Right forelimb (tissue), 1 donor: Measurements from ENCODE around the gene GSN.

Experiments
- DNase-seq: peaks from one replicate; pipeline ENCODE4 v3.0.0-alpha.2; 2018

The GSN gene

DNA sequence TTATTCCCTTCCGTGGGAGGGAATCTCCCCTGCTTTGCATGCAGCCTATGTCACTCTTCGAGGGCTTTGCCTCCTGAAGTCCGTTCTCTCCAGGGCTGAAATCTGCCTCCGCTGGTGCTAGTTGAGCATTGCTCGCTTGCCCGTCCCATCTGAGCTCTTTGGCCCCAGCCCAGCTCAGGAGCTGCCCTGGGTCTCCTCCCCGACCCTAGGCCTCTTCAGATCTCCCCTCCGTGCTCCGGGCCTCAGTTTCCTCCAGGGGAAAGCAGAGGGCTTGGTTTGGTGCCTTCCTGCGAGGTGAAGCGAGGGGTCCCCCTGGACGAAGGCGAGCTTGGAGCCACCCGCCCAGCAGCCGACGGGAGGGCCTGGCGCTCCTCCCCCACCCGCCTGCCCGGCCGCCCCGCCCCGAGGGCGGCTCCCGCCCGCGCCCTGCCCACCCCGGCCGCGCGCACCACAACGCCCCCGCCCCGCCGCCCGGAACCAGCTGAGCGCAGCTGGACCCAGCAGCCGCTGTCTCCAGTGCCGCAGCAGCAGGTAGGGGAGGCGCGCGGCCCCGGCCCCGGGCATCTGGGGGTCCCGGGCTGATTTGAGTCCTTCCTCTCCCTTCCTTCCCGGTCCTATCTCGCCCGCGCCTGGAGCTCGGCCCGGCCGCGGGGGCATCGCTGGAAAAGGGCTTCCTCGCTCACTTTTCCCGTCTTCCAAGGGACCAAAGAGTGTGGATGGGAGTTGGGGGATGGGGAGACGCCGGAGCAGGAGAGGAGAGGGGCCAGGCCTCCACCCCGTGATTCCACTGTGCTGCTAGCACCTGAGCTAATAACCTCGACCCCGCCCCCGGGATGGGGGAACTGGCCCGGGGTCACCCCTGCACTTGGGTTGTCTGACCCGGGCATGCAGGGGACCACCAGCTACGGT is at the start of gene GSN:
GSN (plus strand) TSS at position 474 of the 909 bp plus-strand sequence. CDS start 33,810 bp downstream, outside the sequence.
- DNase-seq, result peak; percentile 91

DNA sequence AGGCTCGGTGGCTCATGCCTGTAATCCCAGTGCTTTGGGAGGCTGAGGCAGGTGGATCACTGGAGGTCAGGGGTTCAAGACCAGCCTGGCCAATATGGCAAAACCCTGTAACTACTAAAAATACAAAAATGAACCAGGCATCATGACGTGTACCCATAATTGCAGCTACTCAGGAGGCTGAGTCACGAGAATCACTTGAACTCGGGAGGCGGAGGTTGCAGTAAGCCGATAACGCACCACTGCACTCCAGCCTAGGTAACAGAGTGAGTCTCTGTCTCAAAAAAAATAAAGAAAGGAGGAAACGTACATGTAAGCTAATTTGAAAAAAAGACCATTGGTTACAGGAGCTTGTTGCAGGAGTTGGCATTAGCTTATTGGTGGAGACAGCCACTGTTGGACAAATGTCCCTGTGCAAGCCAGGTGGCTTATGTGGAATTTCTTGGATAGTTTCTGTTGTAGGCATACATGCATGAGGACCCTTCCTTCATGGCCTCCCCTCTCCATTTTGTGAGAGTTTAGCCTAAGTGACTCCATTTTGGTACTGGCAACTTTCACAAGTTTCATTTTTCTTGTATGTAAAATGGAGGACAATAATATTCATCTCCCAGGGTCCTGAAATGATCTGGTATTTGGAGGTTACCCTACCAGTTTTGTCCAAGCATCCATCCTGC is 49.5 kb upstream of the GSN start:
- no peak for DNase-seq

DNA sequence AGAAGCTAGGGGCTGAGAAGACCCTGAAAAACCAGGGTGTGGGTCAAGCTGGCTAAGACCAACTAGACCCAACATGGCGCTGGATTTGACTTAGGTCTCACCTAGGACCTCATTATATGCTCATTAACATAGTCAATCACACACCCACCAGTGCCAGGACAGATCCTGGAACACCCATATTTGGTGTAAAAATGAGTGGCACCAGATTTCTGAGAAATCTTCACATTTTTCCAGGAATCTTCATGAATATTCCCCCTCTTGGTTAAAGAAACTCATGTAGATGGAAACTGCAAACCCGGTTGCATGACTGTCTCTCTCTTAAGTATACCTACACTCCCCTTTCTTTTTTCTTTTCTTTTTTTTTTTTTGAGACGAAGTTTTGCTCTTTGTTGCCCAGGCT is 48.4 kb upstream of the GSN start:
- DNase-seq, result no peak

DNA sequence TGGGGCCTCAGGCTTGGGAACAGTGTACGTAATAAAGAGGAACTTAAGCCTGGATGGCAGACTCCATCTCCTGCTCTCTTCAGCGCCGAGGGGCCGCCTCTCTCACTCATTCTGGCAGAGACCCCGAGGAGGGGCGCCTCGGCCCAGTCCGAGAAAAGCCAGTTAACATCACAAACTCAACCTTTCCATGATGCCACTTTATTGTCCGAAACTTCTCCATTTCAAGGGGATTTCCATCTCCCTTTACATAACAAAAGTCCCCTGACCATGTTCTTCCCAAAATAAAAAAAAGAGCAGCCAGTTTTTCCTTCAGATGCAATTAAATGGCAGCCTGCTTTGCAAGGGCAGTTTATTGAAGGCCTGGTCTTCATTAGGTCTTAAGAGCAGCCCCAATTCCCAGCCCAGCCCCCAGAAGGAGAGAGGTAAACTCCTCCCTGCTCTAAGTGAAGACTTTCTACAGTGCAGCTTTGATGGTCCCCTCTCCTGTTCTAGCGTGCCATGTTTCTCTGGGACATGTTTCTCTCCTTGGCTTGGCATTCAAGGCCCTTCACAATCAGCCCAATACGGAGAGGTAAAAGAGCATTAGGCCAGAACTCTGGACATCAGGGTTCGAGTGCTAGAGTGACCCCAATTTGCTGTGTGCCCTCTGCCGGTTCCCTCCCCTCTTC is 46.8 kb upstream of the GSN start:
- DNase-seq, result no peak

DNA sequence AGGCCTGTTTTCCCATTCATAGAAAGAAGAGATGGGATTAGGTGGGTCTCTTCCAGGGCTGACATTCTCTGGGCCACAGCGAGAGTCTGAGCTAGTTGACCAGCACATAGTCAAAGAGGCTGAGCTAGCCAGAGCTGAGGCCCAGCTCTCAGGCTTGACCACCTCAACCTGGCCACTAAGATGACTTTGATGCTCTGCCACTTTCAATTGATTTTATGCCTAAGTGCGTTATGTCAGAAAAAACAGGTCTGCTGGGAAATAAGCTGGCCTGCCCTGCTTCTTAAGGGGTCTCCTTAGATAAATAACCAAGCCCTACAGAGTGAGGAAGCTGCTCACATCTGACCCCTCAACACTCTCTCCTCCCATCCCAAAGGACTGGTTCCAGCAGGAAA is 46.3 kb upstream of the GSN start:
- DNase-seq, result no peak

DNA sequence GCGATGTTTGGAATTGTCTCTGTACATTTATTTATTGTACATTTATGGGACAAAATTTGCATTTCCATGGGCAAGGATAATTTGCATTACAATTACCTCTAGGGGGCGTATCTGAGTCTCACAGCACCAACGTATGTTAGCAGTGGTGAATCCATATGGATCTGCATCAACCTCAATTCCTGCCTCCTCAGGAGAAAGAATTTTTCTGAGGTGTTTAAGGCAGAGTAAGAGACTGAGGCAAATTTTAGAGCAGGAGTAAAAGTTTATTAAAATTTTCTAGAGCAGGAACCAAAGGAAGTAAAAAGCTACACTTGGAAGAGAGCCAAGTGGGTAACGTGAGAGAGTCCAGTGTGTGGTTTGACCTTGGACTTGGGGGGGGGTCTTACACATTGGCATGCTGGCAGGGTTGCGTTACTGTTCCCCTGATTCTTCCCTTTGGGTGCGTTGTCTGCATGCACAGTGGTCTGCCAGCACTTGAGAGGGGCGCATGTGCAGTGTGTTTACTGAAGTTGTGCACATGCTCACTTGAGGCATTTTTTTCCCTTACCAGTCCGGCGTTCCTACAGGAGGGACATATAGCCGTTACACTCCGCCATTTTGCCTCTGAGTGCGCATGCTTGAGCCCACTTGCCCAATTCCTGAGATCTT is 45.3 kb upstream of the GSN start:
- DNase-seq, result no peak

DNA sequence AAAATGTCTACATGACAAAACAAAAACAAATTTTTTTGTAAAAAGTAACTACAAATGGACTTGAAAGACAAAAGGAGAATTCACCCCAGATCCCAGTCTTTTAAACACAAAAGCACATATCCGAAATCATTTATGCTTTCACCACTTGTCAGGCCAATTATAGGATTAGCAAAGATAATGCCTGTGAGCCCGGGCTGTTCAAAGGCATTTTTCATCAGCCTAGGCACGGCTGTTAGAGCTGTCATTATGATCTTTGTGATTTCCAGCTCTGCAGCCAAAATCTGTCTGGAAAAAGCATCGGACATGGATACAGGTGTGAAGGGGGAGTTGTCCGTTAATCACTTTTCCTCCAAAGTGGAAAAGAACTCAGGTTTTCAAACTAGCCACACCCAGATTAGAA is 42.7 kb upstream of the GSN start:
- no peak for DNase-seq

DNA sequence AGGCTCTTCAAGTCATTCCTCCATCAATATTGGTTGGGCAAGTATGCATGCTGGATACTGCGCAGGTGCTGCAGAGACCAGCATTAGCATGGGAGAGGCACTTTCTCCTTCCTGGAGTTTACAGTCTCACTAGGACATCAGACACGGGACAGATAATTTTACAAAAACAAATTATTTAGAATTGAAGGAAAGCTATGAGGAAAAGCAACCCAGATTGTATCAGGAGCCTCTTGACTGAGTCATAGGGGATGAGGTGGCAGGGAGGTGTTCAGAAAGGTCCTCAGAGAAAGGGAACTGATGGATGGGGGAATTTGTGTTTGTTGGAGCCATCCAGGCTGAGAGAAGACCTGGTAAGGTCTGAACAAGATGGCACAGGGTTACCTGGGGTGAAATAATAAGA is 41.8 kb upstream of the GSN start:
- no peak for DNase-seq

DNA sequence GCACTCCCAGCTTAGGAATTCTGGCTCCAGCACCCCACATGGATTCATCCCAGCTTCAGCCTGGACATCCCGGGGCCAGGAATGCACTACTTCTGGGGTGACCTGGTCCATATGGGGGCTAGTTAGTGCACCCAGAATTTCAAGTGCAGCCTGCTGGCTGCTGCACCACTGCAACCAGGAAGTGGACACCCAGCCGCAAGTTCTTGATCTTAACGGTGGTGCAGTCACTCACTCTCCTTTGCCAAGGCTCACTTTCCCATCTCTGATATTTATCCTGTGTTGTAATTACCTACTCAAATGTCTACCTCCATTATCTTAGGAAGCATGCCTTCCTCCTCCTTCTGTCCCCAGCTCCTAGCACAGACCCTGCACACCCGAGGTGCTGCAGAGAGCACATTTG is 40.1 kb upstream of the GSN start:
- no peak for DNase-seq

DNA sequence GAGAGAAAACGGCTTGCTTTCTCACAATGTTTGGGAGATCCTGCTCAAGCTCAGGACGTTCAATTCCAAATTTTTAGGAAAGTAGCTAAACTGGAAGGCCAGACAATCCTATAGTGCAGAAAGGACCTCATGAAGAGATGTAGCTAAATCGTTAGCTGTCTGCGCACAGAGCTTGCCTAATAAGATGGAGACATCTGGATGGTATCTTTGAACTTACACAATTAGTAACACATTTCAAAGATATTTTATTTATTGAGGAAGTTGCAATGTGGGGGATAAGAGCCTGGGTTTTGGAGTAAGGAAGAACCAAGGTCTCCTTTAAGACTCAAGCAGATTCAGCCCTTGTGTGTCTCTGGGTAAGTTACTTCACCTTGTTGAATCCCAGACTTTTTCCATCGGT is 37.7 kb upstream of the GSN start:
- DNase-seq, result no peak

DNA sequence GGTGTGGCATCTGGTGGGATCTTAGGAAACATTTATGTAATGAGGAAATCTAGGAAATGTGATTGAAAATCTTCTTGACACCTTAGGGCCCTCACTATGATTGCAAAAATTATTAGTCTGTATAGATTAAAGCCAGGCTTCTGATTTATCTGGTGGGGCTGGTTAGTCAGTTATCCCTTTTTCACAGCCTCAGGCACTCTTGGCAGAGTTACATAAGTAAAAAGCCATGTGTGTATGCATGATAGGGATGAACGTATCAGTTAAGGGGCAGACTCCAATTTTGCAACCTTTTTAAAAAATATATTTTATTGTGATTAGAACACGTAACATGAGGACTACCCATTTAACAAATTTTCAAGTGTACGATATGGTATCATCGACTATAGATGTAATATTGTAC is 35.7 kb upstream of the GSN start:
- DNase-seq, result no peak

DNA sequence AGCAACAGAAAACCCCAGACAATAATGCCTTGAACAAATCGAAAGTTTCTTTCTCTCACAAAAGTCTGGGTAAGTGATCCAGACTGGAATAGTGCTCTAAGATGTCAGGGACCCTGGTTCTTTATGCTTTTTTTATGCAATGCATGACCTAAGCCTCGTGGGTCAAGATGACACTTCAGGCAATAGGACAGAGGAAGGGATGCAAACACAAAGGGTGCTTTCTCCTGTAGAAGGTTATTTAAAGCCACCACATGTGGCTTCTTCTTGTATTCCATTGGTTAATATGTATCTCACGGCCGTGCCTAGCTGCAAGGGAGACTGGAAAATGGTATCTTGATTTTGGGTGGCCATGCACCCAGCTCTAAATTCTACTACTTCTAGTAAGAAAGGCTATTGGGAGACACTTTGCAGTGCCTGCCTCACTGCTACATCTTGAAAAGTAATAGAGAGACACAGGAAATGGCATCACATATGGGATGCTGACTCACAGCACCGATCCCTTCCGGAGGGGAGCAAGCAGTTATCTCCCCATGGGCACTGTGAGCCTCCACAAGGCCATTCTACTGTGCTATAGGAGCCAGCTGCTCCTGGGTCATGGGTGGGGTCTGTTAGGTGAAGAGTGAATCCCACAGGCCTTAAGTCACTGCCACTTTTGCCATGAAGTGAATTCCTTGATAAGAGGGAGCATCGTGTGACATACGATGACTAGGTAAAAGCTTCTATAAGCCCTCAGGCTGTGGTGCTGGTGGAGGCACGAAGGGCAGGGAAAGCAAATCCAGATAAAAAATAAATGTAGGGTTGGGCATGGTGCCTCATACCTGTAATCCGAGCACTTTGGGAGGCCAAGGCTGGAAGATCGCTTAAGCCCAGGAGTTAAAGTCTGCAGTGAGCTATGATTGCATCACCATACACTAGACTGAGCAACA is 33.8 kb upstream of the GSN start:
- no peak for DNase-seq

DNA sequence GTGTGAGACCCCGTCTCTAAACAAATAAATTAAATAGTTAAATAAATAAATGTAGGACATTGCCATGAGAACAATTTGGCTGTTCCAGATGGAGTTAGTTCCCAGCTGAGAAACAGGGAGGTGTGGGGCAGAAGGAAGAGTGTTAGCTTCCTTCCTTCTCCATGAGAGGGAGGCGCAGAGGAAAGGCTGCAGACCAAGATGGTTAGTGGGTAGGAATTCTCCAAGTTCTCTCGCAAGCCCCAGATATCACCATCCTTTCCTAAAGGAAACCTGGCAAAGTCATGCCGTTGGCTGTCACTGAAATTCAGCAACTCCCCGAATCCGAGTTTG is 33.2 kb upstream of the GSN start:
- DNase-seq, result no peak

DNA sequence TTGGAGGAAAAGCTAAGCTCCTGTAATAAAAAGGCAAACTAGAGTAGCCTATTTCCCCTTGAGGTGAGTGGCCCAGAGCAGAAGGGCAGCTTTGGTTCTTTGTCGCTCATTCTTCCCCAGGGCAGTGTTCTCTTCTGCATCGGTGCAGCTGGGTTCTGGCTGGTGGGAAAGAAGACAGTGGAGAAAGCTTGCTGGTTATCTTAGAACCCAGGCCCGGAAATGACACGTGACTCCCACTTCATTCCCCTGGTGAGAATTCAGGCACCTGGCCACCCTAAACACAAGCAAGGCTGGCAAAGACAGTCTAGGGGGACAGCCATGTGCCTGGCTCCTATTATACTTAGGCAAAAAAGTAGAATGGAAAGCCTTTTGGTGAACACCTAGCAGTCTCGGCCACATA is 32.5 kb upstream of the GSN start:
- no peak for DNase-seq

DNA sequence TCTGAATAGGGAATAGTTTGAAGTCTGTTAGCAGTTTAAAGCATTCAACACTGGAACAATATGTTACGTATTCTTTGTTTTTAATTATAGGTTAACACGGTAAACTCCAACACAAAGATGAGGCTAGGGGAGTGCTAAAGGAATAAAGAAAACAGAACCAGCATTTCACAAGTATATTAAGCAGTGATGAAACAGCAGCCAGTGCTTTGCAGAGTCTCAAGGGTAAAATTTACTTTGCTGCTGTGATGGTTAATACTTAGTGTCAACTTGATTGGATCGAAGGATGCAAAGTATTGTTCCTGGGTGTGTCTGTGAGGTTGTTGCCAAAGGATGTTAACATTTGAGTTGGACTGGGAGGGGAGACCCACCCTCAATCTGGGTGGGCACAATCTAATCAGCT is 30.0 kb upstream of the GSN start:
- DNase-seq, result no peak

DNA sequence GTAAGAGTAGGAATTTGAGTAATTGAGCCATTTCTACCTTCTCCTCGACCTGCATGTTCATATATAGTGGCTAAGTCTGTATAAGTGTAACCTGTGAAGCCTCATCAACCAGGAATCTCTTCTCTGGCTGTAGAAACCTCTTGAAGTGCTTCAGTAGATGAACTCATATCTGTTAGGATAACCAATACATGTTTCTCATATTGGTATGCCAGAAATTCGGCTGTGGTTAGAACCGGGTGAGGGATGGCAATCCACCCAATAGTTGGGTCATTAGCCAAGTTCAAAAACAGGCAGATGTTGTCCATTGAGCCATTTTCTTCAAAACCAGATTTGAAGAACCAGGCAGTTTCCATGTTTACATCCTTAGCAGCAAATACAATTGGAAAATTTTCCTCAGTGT is 28.9 kb upstream of the GSN start:
- DNase-seq, result no peak

DNA sequence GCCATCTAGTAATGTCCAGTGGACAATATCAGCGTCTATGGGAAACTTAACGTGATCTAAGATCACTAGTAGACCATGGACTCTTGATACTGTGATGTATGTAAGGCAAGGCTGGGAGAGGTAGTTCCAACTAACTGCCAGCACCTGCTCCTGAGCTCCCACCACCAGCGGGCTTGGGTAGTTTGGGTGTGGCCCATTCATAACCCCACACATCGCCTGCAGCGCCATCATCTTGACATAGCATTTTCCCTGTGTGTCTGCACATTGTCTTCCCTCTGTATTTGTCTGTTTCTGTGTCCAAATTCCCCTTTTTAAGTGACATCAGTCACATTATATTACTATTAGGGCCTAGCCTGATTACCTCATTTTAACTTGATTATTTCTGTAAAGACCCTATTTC is 28.1 kb upstream of the GSN start:
- no peak for DNase-seq

DNA sequence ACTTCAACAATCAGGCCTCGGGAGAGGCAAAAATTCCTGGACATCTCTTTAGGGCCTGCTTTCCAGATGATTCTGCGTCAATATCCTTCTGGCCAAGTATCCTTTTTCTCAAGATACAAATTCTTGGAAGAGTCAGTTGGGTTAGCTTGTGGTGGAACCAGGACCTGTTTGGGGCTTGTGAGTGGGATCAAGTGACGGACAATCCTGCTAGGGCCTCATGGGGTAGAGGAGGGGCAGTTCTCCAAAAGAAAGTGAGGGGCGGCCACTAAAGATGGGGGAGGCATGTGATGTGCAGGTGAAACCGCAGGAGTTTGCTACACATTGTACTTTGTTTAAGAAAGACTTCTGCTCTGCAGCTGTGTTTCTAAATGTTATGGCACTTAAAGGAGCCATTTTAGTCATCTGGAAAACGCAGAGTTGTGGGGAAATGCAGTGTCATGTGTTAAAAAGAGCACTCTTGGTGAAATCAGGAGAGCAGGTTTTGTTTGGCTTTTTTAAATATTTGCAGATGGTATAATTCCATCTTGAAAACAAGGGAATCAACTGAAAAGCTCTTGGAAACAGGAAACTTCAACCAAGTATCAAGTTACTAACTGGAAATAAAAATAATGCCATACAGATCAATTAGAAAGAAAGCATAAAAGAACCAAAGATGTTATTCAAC is 27.4 kb upstream of the GSN start:
- no peak for DNase-seq

DNA sequence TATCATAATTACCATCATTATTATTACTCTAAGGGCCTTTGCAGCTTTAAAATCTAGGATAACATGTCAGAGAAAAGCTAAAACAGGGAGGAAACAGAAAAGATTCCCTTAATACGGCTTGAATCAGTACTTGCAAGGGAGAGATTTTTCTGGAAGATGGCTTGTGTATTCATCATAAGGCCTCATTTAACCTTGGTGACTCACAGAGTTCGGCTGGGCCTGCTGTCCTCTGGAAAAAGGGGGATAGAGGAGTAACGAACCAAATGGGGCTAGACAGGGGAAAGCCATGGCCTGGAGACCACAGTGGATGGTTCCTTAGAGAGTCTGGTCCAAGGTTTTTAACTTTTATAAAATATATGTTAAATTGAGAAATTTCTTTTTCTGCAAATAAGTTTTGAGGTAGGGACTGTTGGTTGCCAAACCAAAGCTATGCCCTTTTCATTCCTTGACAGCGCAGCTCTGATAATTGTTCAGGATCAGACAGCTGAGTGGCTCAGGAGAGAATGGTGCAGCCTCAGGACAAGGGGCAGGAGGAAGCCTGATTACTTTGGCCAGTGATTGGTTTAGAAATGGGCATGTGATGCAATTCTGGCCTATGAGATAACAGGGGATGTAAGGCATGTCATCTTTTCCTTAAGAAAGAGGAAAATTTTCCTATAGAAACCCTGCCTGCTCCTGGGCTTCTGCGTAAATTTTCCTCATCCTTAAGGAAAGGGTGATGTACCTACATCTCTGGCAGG is 25.6 kb upstream of the GSN start:
- no peak for DNase-seq

DNA sequence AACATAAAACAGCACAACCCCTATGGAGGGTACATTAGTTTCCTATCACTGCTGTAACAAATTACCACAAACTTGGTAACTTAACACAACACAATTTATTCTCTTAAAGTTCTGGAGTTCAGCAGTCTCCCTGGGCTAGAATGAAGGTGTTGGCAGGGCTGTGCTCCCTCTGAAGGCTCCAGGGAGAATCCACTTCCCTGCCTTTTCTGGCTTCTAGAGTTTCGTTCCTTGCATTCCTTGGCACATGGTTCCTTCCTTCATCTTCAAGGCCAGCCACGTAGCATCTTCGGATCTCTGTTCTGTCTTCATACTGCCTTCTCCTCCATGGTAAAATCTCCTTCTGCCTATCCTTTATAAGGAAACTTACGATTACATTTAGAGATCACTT is 25.0 kb upstream of the GSN start:
- DNase-seq, result no peak
